ENCODE measurements around the gene MATCAP1. TPM values are rescaled to one million over a fixed set of nuclear protein-coding genes. Genes with fewer than 3 reads are reported as not detected.

The MATCAP1 gene
- total RNA-seq, 1 experiment from 2014 or later: 10.1 TPM

DNA sequence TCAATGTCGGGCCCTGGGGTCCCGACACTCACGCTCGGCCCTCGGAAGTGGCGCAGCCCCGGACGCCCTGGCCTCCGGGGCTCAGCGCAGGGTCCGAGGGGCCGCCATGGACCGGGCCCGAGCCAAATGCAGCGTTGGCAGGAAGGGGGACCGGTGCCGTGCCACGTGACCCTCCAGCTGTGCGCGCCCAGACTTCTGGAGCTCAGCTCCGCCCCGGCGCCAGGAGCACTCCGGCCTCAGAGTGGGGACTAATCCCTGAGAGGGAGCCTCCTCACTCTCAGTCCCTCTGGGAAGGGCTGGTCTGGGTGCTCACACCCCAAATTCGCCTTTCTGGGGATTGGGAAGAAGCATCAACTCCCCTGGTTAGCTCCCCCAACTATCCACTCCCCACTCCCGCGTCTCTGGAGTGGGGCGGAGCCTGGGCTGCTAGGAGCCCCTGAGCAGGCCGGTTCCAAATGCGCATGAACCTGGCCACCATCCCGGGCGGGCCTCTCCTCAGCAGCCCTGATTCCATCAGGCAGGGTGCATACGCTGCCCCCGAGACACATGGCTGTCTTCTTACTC, 32.8 kb downstream of the MATCAP1 start, which contains the start of gene B3GNT9:
B3GNT9 (minus strand) TSS at position 166 of the 564 bp plus-strand sequence. CDS start 513 bp downstream, outside the sequence.
- DNase-seq (ENCODE audit: low read depth): no peak
- in situ Hi-C loops (cut with HindIII; ENCODE audit: low pct_unique_long_range_greater_than_20kb, low sequenced_read_pairs): no loop called here

DNA sequence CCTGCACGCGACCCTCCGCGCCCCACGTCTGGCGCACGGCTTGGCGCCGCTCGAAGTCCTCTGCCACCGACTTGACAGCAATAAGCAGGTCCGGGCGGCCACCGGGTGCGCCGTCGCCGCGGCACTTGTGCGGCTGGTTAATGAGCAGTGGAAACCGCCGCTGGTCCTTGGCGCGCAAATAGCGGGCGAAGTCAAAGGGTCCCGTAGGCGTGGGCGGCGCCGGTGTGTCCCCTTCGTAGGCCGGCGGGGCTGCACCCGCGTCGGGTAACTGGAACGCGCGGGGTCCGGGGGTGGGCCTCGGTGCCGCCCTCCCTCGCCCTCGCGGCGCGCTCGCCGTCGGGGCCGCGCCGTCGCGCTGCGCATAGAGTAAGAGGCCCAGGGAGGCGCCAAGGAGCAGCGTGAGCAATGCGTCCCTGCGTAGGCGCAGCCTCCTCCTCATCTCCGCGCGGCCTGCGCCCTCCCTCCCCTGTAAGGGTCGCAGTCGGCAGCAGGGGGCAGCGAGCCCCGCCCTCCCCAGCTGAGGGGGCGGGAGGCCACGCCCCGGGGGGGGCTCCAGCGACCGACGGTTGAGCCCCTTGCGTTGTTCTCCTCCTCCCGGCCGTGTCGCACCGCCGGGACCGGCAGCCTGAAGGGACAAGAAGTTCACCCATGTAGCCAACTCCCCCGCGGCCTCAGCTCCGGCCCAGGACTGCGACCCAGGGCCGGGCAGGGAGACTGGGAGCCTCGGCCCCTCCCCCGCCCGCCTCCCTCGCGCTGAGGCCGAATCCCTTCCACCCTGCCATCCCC, 33.5 kb downstream of the MATCAP1 start:
- DNase-seq (ENCODE audit: low read depth): no peak
- in situ Hi-C loops (cut with HindIII; ENCODE audit: low pct_unique_long_range_greater_than_20kb, low sequenced_read_pairs): no loop called here

DNA sequence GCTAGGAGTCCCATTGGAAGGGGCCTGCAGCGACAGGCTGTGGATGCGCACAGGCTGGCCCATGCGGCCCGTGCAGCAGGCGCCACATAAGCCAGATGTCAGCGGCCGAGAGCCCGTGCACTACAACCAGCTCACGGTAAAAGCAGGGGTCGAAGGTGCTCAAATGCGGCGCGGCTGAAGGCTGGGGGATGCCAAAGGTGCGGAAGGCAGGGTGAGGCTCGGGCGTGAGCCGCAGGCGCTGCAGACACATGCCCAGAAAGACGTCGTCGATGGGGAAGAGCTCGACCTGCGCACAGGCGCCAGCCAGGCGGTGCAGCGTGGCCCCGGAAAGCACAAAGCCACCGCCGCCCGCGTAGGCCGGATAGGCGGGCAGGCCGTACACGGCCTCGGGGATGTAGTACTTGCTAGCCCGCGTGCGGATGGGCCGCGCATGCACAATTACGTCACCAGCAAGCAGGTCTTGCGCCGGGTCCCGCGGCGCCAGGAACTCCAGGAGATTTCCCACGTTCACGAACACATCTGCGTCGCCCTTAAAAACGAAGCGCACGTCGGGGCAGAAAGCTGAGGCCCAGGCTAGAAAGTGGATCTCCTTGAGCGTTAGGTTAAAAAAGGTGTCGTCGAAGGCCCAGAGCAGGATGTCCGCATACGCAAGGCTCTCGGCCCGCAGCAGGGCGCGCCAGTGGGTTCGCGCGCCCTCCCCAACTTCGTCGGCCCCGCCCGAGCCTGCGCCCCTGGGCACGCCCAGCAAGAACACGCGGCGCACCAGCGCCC, 34.3 kb downstream of the MATCAP1 start:
- no peak for DNase-seq (ENCODE audit: low read depth)
- in situ Hi-C loops (cut with HindIII; ENCODE audit: low pct_unique_long_range_greater_than_20kb, low sequenced_read_pairs): no loop called here

DNA sequence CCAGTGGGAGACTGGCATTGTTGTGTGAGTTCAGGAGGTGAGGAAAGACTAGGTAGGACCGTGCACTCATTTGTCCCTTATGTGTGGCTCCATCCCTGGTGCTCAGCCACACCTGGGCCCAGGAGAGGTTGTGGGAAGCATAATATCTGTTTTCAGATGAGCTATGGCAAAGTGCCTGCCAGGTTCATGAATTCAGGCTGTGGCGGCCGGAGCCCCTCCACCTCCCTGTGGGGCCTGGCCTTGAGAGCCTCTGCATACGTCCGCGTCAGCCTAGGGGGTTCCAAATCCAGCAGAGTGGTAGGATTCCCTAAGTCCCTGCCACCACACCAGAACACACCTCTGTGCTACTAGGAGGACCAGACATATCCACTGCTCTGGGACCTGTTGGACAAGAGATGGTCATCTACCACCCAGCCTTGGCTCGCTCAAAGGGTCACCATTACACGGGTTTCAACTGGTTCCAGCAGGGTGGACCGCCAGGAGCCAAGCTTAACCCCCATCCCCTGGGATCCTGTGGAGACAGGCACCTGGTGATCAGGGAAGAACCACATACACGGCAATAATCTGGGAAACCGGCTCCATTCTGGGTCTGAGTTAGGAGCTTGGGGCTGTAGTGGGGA, 35.0 kb downstream of the MATCAP1 start:
- in situ Hi-C loops (cut with HindIII; ENCODE audit: low pct_unique_long_range_greater_than_20kb, low sequenced_read_pairs): no loop called here
- DNase-seq (ENCODE audit: low read depth): no peak

DNA sequence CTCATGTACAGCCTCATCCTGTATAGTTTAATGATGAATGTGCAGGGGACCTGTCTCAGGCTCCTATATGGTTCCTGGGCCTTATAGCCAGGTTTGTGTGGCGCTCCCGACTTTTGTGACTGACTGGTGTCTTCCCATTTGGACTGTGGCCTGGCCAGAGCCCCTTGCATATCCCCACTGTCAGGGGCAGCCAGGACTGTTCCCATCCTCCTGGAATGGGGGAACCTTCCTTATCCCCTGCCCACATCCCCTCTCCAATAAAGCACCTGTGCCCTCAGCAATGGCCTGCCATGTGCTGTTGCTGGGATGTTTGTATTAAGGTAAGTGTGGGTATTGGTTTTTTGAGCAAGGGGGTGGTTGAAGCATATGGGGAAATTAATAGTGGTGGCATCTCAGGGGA, 35.5 kb downstream of the MATCAP1 start:
- in situ Hi-C loops (cut with HindIII; ENCODE audit: low pct_unique_long_range_greater_than_20kb, low sequenced_read_pairs): no loop called here
- no peak for DNase-seq (ENCODE audit: low read depth)

DNA sequence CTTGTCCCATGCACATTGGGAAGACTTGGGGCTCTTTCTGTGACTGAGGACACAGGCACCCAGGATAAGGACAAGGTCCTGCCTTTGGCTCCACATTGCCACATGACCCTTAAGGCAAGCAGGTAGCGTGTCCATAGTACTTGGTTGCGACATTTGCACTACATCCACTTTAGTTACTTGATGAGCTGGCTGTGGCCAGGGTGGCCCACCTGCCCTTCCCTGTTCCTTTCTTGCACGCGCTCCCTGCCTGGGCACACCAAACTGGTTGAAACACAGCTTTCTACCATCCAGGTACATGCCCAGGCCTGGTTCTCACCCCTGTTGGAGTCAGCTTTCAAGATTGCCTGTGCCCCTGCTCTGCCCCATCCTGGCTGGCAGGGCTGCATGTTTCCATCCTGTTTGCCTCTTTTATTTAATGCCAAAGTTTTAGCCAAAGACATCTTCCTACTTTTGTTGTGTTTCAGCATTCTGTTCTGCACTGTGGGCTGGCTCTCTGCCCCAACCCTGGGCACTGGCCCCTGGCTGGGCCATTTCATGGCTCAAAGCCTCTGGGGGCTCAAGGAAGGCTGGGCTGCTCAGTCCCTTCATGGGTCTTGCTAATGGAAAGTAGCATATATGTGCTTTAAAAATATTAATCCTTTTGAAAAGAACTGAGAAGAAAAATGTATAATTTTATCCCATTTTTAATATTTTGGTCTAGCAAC, 36.2 kb downstream of the MATCAP1 start:
- in situ Hi-C loops (cut with HindIII; ENCODE audit: low pct_unique_long_range_greater_than_20kb, low sequenced_read_pairs): no loop called here
- no peak for DNase-seq (ENCODE audit: low read depth)

DNA sequence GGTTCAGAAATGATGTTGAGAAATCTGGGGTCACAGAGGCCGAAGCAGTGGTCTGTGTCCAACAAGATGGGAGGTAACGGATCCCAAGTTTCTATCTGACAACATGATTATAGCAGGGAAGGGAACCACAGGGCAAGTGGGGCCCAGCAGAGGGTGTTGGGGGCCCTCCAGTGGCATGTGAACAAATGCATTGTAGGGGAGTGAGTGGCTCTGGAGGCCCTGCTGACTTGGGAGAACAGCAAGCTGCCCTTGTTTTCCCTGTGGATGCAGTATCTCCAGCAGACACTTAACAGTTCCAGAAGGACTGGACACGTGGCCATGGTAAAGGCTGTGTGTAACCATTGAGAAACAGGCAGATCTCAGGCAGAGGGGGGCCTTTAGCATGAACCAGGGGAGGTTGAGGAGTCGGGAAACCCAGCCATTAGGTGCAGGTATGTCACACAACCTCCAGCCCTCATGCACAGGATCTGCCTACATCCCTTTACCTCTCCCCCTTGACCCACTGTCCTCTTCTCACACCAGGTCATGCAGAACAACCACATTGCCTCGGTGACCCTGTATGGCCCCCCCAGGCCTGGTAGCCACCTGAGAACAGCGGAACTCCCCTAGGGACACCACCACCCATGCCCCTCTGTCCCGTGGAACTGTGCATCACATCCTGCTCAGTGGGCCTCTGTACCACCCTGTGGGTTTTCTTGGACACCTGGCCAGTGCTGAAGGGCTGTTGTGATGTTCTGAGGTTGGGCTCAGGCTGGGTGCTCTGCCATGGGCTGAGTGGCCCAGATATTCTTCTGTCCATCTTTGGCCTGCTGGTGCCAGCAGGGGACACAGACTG, 37.0 kb downstream of the MATCAP1 start:
- no peak for DNase-seq (ENCODE audit: low read depth)
- in situ Hi-C loops (cut with HindIII; ENCODE audit: low pct_unique_long_range_greater_than_20kb, low sequenced_read_pairs): no loop called here

DNA sequence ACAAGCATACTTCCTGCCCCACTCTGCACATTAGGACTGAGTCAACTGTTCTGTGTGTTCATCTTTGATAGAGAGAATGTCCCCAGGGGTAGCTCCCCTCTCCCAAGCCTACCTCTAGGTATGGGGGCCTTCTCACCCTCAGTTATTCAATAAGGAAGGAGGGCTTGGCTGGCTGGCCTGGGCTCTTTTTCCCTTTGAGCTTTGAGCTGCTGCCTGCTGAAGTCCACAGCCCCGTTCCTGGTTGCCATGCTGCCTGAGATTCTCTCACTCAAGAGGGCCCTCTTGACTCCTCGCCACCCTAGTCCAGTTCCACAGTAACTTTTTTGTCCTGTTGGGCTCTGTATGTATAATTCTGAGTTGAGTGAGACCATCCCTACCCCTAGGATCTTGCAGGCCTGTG, 38.0 kb downstream of the MATCAP1 start:
- no peak for DNase-seq (ENCODE audit: low read depth)
- in situ Hi-C loops (cut with HindIII; ENCODE audit: low pct_unique_long_range_greater_than_20kb, low sequenced_read_pairs): no loop called here

DNA sequence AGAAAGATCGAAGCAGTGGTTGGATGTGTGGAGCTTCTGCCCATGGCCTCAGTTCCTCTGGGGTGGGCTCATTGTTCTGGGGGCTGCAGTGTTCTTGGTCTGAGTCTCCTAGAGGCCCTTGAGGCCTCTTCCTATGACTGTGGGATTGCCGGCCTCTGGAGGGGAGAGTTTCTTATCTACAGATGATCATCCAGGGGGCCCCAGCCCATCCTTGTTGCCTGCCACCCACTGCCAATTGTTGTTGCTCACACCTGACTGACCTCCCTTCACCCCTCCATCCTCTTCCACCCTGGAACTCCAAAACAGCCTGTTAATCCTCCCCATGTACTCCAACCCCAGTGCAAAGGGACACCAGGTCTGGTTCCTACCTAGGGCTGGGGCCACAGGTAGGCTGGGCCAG, 38.8 kb downstream of the MATCAP1 start:
- in situ Hi-C loops (cut with HindIII; ENCODE audit: low pct_unique_long_range_greater_than_20kb, low sequenced_read_pairs): no loop called here

DNA sequence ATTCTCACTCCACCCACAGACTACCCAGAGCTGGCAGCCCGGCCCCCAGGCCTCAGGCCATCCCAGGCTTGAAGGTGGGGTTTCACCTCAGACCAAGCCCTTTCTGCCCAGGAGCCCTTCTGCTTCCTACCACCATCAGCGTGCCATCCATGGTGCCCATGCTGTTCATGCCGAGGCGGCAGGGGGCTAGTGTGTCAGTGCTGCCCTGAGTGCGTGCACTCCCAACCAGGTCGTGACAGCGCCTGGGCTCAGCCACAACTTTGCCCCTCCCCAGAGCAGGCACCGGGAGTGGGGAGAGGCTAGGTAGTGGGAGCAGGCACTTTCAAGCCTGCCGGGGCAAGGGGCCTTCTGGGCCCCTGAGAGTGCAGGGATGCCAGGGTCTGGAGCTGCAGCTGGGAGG, 41.4 kb downstream of the MATCAP1 start:
- DNase-seq (ENCODE audit: low read depth): no peak

More for the DNA sequence above, 38.8 kb downstream of the MATCAP1 start:
- no peak for DNase-seq (ENCODE audit: low read depth)

DNA sequence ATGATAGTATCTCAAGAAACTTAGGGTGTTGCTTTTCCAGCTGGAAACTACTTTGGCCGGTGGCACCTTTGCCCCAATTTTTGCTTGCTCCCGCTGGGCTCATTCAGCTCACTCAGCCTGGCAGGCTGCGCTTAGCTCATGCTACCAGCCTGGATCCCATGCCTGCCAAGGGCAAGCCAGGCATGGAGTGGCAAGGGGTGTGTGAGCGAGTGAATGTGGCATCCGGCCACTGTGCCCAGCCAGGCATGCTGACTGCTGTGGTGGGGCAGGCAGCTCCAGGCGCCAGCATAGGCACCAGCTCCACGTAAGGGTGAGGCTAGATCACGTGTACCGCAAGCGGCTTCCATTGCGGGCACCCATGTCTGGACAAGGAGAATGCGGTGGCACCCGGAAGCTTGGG, 42.4 kb downstream of the MATCAP1 start:
- in situ Hi-C loops (cut with HindIII; ENCODE audit: low pct_unique_long_range_greater_than_20kb, low sequenced_read_pairs): no loop called here
- DNase-seq (ENCODE audit: low read depth): no peak

More for the DNA sequence above, 41.4 kb downstream of the MATCAP1 start:
- in situ Hi-C loops (cut with HindIII; ENCODE audit: low pct_unique_long_range_greater_than_20kb, low sequenced_read_pairs): no loop called here

DNA sequence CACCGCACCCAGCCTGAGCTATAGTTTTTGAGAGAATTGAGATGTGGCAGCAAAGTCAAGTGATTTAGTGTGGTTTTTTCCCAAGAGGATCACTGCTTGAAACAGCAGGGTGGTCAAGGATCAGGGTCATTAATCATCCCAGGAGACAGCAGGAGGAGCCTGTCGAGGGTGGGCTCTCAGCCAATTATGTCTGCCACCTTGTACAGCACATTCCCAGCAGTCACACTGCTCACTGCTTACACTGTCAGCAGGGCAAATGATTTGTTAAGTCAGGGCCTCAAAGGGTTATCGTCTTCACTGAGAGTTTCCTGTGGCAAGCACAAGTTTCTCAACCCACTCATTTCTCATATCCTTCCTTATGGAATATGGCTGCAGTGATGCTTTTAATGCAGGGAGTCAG, 46.2 kb downstream of the MATCAP1 start:
- DNase-seq (ENCODE audit: low read depth): peak; percentile 35

DNA sequence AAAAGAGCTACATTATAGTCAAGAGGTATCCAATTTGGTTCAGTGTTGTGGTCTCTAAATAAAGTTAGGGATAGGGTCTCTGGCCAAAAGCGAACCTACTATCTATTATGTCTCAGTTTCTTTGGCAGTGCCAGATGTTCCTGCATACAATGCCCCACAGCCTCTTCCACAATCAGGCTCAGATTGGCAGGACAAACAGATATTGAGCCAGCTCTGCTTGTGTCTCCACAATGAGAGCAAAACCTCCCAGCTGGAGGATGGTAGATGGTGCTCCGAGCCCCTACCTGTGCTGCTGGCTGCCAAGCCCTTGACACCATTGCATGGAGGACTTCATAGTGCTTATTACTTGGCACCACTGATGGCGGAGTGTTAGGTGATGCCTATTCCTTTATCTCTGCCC, 54.3 kb downstream of the MATCAP1 start:
- no peak for DNase-seq (ENCODE audit: low read depth)
- in situ Hi-C loops (cut with HindIII; ENCODE audit: low pct_unique_long_range_greater_than_20kb, low sequenced_read_pairs): no loop called here

More for the DNA sequence above, 46.2 kb downstream of the MATCAP1 start:
- in situ Hi-C loops (cut with HindIII; ENCODE audit: low pct_unique_long_range_greater_than_20kb, low sequenced_read_pairs): no loop called here

DNA sequence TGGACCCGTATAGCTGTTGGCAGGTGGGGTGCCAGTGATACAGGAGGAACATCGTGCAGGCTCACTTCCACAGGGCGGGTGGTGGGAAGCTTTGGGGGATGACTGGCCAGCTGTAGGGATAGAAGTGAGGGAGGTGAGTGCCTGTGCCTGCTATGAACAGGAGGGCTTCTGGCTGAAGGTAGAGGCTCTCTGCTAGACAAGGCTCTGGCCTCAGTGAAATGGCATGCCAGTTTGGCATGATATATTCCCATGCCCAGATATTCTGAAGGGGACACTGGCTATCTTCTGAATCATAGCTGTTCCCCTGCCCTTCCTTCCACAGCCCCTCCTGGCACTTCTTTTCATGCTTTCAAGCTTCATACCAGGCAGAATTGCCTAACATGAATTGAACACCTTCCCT, 54.9 kb downstream of the MATCAP1 start:
- no peak for DNase-seq (ENCODE audit: low read depth)
- in situ Hi-C loops (cut with HindIII; ENCODE audit: low pct_unique_long_range_greater_than_20kb, low sequenced_read_pairs): no loop called here

DNA sequence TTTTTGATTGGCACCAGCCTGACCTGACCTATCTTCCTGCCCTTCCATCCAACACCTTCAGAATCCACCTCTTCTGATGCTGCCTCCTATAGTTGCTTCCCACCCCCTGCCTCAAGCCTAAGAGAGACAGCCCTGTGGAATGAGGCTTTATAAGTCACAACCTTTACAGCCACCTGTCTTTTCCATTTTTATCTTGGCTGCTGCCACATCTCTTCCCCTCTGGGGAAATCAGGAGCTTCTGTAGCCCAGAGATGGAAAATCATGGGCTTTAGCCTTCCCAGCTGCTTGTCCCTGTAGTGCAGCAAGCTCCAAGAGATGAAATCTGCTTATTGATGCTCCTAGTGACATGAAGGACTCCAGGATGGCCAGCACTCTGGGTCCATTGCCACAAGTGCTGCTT, 55.3 kb downstream of the MATCAP1 start:
- in situ Hi-C loops (cut with HindIII; ENCODE audit: low pct_unique_long_range_greater_than_20kb, low sequenced_read_pairs): no loop called here
- no peak for DNase-seq (ENCODE audit: low read depth)
